Activated effector memory CD4-positive, alpha-beta T cell treated with Interleukin-2 at 50 U/mL for 16 hours (primary cell): ENCODE data around the gene HECTD4.
A peak's percentile ranks its signal among the peaks of the same experiment; 100 is the strongest.
"Not testable (repeated sequence)": the region's sequence is repeated elsewhere in the genome, so short reads cannot be mapped to it uniquely, and the experiment has no call there.

ENCODE experiments used
- DNase-seq: peaks from one replicate; pipeline ENCODE4 v3.0.0-alpha.2; 2020

Gene HECTD4, protein sequence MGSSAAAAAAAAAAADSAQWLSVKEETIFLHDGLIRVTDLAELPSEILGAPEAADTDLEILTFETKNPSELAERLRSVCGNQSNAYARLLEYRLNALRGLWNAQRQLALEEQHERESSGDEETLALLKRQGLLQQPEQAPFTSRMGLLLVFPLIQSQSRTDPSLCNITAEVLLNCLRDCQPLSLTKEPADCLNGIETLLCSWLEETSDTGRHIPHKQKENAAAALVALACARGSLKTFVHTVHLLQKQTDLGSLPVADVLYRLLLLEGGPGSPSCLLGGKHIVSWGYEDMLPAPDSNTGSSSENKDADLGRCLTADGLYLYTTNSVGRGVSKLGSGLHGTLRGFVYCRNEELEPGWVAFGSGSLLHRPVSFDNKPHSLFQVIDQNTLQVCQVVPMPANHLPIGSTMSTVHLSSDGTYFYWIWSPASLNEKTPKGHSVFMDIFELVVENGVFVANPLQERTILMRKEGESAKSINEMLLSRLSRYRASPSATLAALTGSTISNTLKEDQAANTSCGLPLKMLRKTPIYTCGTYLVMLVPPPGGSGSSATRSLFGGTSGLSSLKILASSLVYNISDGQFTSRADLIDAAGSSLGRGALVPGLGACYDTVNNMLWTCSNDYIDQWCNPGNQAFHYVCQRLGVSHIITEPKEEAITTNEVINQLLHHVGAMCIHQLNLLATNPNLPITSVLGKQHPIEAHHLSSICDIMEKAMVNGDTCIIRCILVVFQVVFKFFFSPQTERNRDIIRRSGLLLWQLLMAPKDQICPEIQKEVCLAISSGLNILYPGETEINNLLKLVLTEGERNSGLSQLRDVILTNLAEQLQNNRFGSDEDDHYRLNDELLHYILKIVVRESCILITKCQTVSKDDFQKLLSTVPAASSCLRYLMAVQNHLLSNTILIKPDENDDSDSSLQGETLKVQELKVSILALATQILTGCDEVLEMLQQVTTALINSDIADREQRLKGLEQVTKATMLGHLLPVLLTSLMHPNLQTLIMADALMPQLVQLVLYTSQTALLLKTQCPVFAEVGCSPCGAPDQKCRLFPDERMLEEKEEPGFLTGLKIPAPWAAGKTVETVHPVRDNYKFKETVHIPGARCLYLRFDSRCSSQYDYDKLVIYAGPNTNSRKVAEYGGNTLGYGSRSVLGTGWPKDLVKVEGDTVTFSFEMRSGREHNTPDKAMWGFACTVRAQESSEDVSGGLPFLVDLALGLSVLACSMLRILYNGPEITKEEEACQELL (N-terminal part only)

GRCh38 chr12:112381883-112382796 lies at the start of gene HECTD4:
Gene HECTD4, minus strand, starts transcription at chr12:112382431. Its CDS starts 303 bp downstream, at chr12:112382128.
- peak; percentile 87 for DNase-seq

DNA sequence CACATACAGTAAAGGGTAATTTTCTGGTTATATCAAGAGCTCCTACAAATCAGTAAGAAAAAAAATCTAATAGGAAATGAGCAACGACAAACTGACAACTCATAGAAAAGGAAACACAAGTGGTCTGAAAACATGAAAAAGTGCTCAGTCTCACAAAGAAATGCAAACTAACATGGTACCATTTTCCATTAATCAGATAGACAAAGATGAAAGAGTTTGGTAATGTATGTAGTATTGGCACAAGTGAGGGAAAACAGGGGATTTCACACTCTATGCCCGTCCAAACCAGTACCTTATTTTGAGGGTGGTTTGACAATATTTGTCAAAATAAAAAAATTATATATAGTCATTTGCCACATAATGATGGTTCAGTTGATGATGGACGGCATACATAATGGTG lies 49.7 kb upstream of the HECTD4 start:
- no peak for DNase-seq

GRCh38 chr12:112430929-112431328 lies 48.7 kb upstream of the HECTD4 start:
- DNase-seq = no peak

DNA sequence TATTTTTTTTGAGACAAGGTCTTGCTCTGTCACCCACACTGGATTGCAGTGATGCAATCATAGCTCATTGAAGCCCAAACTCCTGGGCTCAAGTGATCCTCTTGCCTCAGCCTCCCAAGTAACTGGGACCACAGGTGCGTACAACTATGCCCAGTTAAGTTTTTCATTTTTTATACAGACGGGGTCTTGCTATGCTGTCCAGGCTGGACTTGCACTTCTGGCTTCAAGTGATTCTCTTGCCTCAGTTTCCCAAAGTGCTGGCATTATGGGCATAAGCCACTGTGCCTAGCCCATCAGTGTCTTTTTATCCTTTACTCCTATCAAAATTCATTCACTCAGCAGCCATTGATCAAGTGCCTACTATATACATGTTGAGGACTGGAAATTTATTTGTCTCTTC lies 45.5 kb upstream of the HECTD4 start:
- DNase-seq = no peak

DNA sequence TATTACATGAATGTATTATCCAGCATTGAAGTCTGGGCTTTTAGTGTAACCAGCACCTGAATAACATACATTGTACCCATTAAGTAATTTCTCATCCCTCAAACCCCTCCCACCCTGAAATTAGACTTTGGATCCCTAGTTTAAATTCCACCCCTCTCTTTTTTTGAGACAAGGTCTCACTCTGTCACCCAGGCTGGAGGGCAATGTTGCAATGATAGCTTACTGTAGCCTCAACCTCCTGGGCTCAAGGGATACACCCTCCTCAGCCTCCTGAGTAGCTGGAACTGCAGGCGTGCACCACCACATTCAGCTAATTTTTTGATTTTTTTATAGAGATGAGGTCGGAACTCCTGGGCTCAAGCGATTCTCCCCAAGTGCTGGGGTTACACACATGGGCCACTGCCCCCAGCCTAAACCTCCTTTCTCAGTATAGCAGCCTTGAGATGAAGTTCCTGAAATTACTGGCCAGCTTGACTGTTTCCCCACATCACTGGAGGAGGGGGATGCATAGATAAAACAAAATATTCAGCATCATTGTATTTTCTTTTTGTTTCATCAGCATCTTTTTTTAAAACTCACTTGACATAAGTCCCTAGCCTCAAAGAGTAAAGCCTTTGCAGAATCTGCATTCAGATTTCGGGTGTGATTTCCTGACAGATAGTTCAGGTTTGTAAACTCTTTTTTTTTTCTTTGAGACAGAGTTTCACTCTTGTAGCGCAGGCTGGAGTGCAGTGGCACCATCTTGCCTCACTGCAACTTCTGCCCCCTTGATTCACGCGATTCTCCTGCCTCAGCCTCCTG lies 43.6 kb upstream of the HECTD4 start:
- no peak for DNase-seq

DNA sequence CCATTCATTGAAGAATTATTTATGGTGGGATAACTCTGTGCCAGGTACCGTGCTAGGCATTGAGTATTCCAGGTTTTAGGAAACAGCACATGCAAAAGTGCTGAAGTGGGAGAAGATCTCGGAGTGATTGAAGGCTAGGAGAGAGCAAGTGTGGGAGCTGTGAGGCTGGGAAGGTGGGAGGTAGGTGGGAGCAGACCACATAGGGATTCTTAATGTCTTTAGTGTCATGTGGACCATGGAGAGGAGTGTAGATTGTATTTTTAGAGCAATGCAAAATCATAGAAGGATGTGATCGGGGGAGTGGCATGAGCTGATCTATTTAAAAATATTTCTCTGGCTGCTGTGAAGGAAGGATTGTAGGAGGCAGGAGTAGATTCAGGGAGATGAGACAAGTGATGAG lies 41.9 kb upstream of the HECTD4 start:
- no peak for DNase-seq

- DNase-seq = no peak
Observed at GRCh38 chr12:112422531-112422930, 40.3 kb upstream of the HECTD4 start.

DNA sequence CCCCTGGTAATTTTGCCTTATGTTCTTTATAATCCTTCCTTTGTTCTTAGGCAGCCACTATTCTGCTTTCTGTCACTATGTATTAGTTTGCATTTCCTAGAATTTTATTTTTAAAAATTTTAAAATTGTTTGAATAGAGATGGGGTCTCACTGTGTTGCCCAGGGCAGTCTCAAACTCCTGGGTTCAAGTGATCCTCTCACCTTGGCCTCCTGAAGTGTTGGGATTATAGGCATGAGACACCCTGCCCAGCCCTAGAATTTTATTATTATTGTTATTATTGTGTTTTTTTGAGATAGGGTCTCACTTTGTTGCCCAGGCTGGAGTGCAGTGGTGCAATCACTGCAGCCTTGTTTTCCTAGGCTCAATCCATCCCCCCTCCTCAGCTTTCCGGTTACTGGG lies 39.1 kb upstream of the HECTD4 start:
- no peak for DNase-seq

- DNase-seq = no peak
Observed at GRCh38 chr12:112420740-112421139, 38.5 kb upstream of the HECTD4 start.

GRCh38 chr12:112419297-112420133 lies 37.3 kb upstream of the HECTD4 start:
- DNase-seq = no peak

DNA sequence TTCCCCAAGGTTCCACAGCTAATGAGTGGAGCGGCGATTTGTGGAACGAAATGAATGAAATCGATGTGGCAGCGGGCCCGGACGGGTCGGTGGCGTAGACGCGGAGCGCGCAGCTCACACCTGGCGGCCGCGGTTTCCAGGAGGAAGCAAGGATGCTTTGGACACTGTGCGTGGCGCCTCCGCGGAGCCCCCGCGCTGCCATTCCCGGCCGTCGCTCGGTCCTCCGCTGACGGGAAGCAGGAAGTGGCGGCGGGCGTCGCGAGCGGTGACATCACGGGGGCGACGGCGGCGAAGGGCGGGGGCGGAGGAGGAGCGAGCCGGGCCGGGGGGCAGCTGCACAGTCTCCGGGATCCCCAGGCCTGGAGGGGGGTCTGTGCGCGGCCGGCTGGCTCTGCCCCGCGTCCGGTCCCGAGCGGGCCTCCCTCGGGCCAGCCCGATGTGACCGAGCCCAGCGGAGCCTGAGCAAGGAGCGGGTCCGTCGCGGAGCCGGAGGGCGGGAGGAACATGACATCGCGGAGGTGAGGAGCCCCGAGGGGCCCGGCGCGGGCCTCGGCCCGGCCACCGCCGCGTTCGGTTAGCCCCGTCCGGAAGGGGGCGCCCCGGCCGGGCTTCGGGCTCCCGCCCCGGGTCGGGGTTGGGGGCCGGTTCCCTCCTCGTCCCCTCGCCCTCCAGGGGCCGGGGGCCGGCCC lies 36.5 kb upstream of the HECTD4 start, which contains the start of gene PTPN11:
Gene PTPN11 (plus strand): TSS at position 340 of the 689 bp plus-strand sequence. CDS start 165 bp downstream, at position 505.
- DNase-seq = peak; percentile 85

DNA sequence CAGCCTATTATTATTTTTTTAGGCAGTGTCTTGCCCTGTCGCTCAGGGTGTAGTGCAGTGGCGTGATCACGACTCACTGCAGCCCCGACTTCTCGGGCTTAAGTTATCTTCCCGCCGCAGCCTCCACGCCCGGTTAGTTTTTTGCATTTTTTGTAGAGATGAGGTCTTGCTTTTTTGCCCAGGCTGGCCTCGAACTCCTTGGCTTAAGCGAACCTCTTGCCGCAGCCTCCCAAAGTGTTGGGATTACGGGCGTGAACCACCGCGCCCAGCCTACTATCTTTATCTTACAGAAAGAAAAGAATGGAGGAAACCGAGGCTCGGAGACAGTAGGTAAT lies 36.0 kb upstream of the HECTD4 start:
- no peak for DNase-seq

GRCh38 chr12:112415457-112415856 lies 33.2 kb upstream of the HECTD4 start:
- DNase-seq = not testable (repeated sequence)

GRCh38 chr12:112413855-112414625 lies 31.8 kb upstream of the HECTD4 start:
- DNase-seq = no peak

GRCh38 chr12:112409906-112410244 lies 27.6 kb upstream of the HECTD4 start:
- DNase-seq = no peak

DNA sequence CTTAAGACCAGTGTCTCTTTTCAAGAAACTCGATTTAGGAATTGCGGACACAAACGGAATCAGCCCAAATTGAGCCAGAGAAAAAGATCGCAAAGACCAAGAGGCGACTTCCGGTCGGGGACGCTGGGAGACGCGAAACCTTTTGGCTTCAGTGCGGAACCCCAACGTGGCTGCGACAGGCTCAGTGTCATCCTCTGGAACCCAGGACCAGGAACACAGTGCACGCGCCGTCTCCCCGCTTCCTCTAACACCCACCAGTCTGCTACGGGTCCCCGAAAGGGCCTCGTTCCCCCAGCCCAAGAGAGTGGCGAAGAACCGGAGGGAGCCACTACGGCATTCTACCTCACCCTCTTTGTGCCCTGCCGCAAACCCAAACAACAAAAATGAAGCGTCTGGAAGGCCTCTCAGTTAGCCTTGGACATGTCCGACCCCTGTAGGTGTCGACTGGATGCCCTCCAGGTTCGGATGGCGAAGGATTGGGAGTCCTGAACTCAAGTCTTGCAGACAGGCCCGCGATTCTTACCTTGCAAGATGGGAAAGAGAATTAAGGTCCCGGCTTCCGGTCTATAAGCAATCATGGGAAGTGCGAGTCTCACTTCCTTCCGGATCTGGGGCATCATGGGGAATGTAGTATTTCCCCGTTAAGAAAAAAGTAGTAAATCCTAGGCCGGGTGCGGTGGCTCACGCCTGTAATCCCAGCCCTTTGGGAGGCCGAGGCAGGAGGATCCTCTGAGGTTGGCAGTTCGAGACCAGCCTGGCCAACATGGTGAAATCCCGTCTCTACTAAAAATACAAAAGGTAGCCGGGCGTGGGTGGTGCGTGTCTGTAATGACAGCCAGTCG lies 27.1 kb upstream of the HECTD4 start, which contains the start of gene RPL6:
Gene RPL6 (minus strand): TSS at position 542 of the 842 bp plus-strand sequence. CDS start 949 bp downstream, outside the sequence.
- DNase-seq = peak; percentile 69

- no peak for DNase-seq
Observed at GRCh38 chr12:112408621-112409020, 26.4 kb upstream of the HECTD4 start.

DNA sequence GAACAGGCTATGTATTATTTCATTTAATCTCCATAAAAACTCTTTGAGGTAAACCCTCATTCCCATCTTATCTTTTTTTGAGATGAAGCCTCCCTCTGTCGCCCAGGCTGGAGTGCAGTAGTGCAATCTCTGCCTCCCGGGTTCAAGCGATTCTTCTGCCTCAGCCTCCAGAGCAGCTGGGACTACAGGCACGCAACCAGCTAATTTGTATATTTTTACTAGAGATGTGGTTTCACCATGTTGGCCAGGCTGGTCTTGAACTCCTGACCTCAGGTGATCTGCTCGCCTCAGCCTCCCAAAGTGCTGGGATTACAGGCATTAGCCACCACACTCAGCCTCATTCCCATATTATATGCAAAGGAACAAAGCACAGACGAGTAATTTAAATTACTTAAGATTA lies 25.5 kb upstream of the HECTD4 start:
- not testable (repeated sequence) for DNase-seq
